Neural cell (in vitro differentiated cells): ENCODE results near the gene UBXN4. TPM values are rescaled to one million over a fixed set of nuclear protein-coding genes. Genes with fewer than 3 reads are reported as not detected.

Experiments
- H2AFZ ChIP-seq: fragments of 200-600, 300-800 bp; sonication (generic), shearing (Covaris generic); 2 replicates; pipeline ENCODE4 v1.6.0; 2014; ENCODE audit warnings: low read depth, mild to moderate bottlenecking, antibody characterized with exemption, low read length, moderate library complexity
- H3F3A ChIP-seq: fragments of 200-600 bp; shearing (Covaris generic); 2 replicates; pipeline ENCODE4 v1.6.1; 2016; ENCODE audit warnings: mild to moderate bottlenecking, moderate library complexity, mixed read lengths, antibody characterized with exemption, low read length; ENCODE audit not compliant: insufficient read depth, poor library complexity, severe bottlenecking
- H3K27ac ChIP-seq: fragments of 200-600, 300-800 bp; sonication (generic), shearing (Covaris generic); 2 replicates; pipeline ENCODE4 v1.5.1; 2014; ENCODE audit warnings: mild to moderate bottlenecking, low read length, moderate library complexity
- H3K27me3 ChIP-seq: fragments of 300-800, 200-600 bp; sonication (generic), shearing (Covaris generic); 2 replicates; pipeline ENCODE4 v1.6.0; 2014; ENCODE audit warnings: mild to moderate bottlenecking, low read depth, low read length, moderate library complexity; ENCODE audit not compliant: insufficient read depth
- H3K36me3 ChIP-seq: fragments of 300-800, 200-600 bp; sonication (generic), shearing (Covaris generic); 2 replicates; pipeline ENCODE4 v1.5.1; 2014; ENCODE audit warnings: mild to moderate bottlenecking, antibody characterized with exemption, low read length, moderate library complexity; ENCODE audit not compliant: insufficient read depth
- H3K4me2 ChIP-seq: fragments of 300-800, 200-600 bp; sonication (generic), shearing (Covaris generic); 2 replicates; pipeline ENCODE4 v1.6.0; 2014; ENCODE audit warnings: mild to moderate bottlenecking, low read length
- H3K4me3 ChIP-seq: fragments of 300-800, 200-600 bp; sonication (generic), shearing (Covaris generic); 2 replicates; pipeline ENCODE4 v1.5.1; 2014; ENCODE audit warnings: mild to moderate bottlenecking, low read length, moderate library complexity
- H3K79me2 ChIP-seq: fragments of 200-600 bp; shearing (Covaris generic); replicated peaks from 2 replicates; pipeline ENCODE4 v1.6.0; 2014; ENCODE audit warnings: mild to moderate bottlenecking, low read length, moderate library complexity; ENCODE audit not compliant: insufficient read depth
- H3K9ac ChIP-seq: fragments of 300-800, 200-600 bp; sonication (generic), shearing (Covaris generic); 2 replicates; pipeline ENCODE4 v1.6.1; 2016; ENCODE audit warnings: mild to moderate bottlenecking, low read length, mixed read lengths
- H3K9me2 ChIP-seq: fragments of 200-600 bp; shearing (Covaris generic); 2 replicates; pipeline ENCODE4 v1.6.1; 2016; ENCODE audit warnings: mild to moderate bottlenecking, low read length, mixed read lengths; ENCODE audit not compliant: insufficient read depth
- H3K9me3 ChIP-seq: fragments of 200-600, 300-800 bp; sonication (generic), shearing (Covaris generic); 2 replicates; pipeline ENCODE4 v1.6.1; 2016; ENCODE audit warnings: mild to moderate bottlenecking, mixed run types, low read length, moderate library complexity, mixed read lengths
- H4K20me1 ChIP-seq: fragments of 200-600 bp; shearing (Covaris generic); 2 replicates; pipeline ENCODE4 v1.6.1; 2016; ENCODE audit warnings: mild to moderate bottlenecking, mixed run types; ENCODE audit not compliant: insufficient read depth
- EP300 ChIP-seq: fragments of 450-650 bp; conservative IDR thresholded peaks from 2 replicates; pipeline ENCODE4 v1.6.1; 2014; ENCODE audit warnings: antibody characterized with exemption, mild to moderate bottlenecking, moderate library complexity; ENCODE audit not compliant: poor library complexity, severe bottlenecking
- EZH2 ChIP-seq: fragments of 200-600, 300-800 bp; shearing (Covaris generic), sonication (generic); IDR thresholded peaks from 2 replicates; pipeline ENCODE4 v1.6.1; 2014; ENCODE audit warnings: antibody characterized with exemption, low read length, borderline replicate concordance, mild to moderate bottlenecking; ENCODE audit not compliant: insufficient read depth, poor library complexity, severe bottlenecking
- MXI1 ChIP-seq: fragments of 450-650 bp; conservative IDR thresholded peaks from 2 replicates; pipeline ENCODE4 v1.6.1; 2014; ENCODE audit warnings: antibody characterized with exemption, mild to moderate bottlenecking; ENCODE audit not compliant: poor library complexity, severe bottlenecking
- POLR2AphosphoS5 ChIP-seq: IDR thresholded peaks from 2 replicates; pipeline ENCODE4 v1.6.1; 2012
- RAD21 ChIP-seq: fragments of 450-650 bp; conservative IDR thresholded peaks from 2 replicates; pipeline ENCODE4 v1.6.1; 2014; ENCODE audit warnings: antibody characterized with exemption, mild to moderate bottlenecking, moderate library complexity
- SMC3 ChIP-seq: fragments of 450-650 bp; conservative IDR thresholded peaks from 2 replicates; pipeline ENCODE4 v1.6.1; 2014; ENCODE audit warnings: antibody characterized with exemption, mild to moderate bottlenecking, moderate library complexity; ENCODE audit not compliant: poor library complexity
- TAF1 ChIP-seq: IDR thresholded peaks from 2 replicates; pipeline ENCODE4 v1.6.1; 2012; ENCODE audit warnings: low read depth
- polyA plus RNA-seq: library from polyadenylated mRNA; depleted of rRNA; stranded (reverse); fragments of >200 nt; gene quantifications from 2 replicates; pipeline ENCODE4 v1.2.3, GENCODE V29; 2014
- TF ChIP-seq, protein P1 (sequence below): IDR thresholded peaks from 2 replicates; pipeline ENCODE4 v1.6.1; 2012; ENCODE audit warnings: borderline replicate concordance
- TF ChIP-seq, protein P2 (sequence below): fragments of 450-650 bp; IDR thresholded peaks from 2 replicates; pipeline ENCODE4 v1.5.1; 2014; ENCODE audit warnings: antibody characterized with exemption, mild to moderate bottlenecking, moderate library complexity; ENCODE audit not compliant: poor library complexity, severe bottlenecking

Gene UBXN4
- polyA plus RNA-seq, 1 donor from 2014 or later, result 158 TPM

DNA sequence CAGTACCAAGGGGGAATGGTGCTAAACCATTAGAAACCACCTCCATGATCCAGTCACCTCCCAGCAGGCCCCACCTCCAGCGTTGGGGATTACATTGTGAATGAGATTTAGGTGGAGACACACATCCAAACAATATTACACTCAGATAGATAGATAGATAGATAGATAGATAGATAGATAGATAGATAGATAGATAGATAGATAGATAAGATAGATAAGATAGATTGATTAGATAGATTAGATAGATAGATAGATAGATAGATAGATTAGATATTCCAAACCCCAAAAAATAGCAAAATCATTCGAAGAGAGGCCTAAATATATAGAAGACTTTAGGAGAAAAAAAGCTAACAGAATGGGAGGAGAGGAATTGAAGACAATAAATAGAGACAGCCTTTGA is 42.8 kb upstream of the UBXN4 start:
- Histone ChIP-seq H3K4me2 (no peak overlapping the region), H3K27ac (no peak overlapping the region), H2AFZ (no peak overlapping the region), H3F3A (no peaks in the 10 kb centered on the region), H3K79me2 (no peaks in the 10 kb centered on the region), H3K27me3 (no peaks in the 10 kb centered on the region), H4K20me1 (no peaks in the 10 kb centered on the region), H3K36me3 (no peaks in the 10 kb centered on the region), H3K4me3 (no peak overlapping the region), H3K9ac (no peak overlapping the region), H3K9me3 (no peaks in the 10 kb centered on the region), H3K9me2 (no peaks in the 10 kb centered on the region)
- no peak for TF ChIP-seq EZH2
- no peak for TF ChIP-seq RAD21
- TF ChIP-seq SMC3, result no peak
- no peak for TF ChIP-seq POLR2AphosphoS5
- no peak for TF ChIP-seq EP300

DNA sequence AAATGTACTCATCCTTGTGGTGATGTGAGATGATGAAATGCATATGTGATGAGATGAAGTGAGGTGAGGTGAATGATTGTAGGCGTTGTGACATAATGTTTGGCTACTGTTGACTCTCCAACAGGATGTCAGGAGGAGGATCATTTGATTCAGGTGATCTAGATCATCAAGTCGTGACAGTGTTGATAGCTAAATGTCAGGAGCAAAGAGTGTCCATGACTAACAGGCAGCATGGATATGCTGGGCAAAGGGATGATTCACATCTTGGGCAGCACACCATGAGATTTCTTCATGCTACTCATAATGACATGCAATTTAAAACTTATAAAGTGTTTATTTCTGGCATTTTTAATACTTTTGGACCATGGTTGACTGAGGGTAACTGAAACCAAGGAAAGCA is 40.2 kb upstream of the UBXN4 start:
- H3F3A ChIP-seq, result no peaks in the 10 kb centered on the region
- no peak overlapping the region for H3K27ac ChIP-seq
- no peaks in the 10 kb centered on the region for H4K20me1 ChIP-seq
- H3K36me3 ChIP-seq, result no peaks in the 10 kb centered on the region
- no peaks in the 10 kb centered on the region for H3K9me2 ChIP-seq
- no peaks in the 10 kb centered on the region for H3K9me3 ChIP-seq
- TF ChIP-seq, protein P1, sequence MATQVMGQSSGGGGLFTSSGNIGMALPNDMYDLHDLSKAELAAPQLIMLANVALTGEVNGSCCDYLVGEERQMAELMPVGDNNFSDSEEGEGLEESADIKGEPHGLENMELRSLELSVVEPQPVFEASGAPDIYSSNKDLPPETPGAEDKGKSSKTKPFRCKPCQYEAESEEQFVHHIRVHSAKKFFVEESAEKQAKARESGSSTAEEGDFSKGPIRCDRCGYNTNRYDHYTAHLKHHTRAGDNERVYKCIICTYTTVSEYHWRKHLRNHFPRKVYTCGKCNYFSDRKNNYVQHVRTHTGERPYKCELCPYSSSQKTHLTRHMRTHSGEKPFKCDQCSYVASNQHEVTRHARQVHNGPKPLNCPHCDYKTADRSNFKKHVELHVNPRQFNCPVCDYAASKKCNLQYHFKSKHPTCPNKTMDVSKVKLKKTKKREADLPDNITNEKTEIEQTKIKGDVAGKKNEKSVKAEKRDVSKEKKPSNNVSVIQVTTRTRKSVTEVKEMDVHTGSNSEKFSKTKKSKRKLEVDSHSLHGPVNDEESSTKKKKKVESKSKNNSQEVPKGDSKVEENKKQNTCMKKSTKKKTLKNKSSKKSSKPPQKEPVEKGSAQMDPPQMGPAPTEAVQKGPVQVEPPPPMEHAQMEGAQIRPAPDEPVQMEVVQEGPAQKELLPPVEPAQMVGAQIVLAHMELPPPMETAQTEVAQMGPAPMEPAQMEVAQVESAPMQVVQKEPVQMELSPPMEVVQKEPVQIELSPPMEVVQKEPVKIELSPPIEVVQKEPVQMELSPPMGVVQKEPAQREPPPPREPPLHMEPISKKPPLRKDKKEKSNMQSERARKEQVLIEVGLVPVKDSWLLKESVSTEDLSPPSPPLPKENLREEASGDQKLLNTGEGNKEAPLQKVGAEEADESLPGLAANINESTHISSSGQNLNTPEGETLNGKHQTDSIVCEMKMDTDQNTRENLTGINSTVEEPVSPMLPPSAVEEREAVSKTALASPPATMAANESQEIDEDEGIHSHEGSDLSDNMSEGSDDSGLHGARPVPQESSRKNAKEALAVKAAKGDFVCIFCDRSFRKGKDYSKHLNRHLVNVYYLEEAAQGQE, result no peak
- TF ChIP-seq SMC3 (no peak), RAD21 (no peak), EZH2 (no peak), POLR2AphosphoS5 (no peak), EP300 (no peak), TAF1 (no peak), MXI1 (no peak)
- TF ChIP-seq, protein P2, sequence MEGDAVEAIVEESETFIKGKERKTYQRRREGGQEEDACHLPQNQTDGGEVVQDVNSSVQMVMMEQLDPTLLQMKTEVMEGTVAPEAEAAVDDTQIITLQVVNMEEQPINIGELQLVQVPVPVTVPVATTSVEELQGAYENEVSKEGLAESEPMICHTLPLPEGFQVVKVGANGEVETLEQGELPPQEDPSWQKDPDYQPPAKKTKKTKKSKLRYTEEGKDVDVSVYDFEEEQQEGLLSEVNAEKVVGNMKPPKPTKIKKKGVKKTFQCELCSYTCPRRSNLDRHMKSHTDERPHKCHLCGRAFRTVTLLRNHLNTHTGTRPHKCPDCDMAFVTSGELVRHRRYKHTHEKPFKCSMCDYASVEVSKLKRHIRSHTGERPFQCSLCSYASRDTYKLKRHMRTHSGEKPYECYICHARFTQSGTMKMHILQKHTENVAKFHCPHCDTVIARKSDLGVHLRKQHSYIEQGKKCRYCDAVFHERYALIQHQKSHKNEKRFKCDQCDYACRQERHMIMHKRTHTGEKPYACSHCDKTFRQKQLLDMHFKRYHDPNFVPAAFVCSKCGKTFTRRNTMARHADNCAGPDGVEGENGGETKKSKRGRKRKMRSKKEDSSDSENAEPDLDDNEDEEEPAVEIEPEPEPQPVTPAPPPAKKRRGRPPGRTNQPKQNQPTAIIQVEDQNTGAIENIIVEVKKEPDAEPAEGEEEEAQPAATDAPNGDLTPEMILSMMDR, result no peak
- no peak overlapping the region for H3K9ac ChIP-seq
- H3K27me3 ChIP-seq, result no peaks in the 10 kb centered on the region
- H3K79me2 ChIP-seq, result no peaks in the 10 kb centered on the region
- H3K4me3 ChIP-seq, result no peak overlapping the region
- H2AFZ ChIP-seq, result no peak overlapping the region
- no peak overlapping the region for H3K4me2 ChIP-seq

DNA sequence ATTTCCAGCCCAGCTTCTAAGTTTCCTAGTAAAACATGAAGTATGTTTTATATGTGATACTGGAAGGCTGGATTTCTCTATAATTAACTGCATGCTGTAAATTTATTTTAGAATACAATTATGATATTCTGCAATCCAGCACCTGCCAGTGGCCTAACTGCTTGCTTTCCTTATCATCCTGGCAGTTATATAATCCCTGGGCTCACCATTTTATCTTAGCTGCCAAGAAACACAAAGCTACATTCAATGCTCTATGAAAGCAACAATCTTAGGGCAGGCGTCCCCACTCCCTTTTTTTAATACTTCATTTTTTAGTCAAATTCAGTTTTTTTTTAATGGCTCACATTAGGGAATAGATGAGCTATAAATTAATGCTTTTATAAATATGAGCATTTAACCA is 38.4 kb upstream of the UBXN4 start:
- no peaks in the 10 kb centered on the region for H3K9me2 ChIP-seq
- no peaks in the 10 kb centered on the region for H3K36me3 ChIP-seq
- H3K4me3 ChIP-seq, result no peak overlapping the region
- no peaks in the 10 kb centered on the region for H3F3A ChIP-seq
- H3K27ac ChIP-seq, result no peak overlapping the region
- H3K4me2 ChIP-seq, result no peak overlapping the region
- no peaks in the 10 kb centered on the region for H3K9me3 ChIP-seq
- TF ChIP-seq TAF1 (no peak), POLR2AphosphoS5 (no peak), EZH2 (no peak), RAD21 (no peak), MXI1 (no peak), SMC3 (no peak), EP300 (no peak)
- TF ChIP-seq, protein P2, result no peak
- TF ChIP-seq, protein P1, result no peak
- H3K27me3 ChIP-seq, result no peaks in the 10 kb centered on the region
- no peak overlapping the region for H2AFZ ChIP-seq
- H3K9ac ChIP-seq, result no peak overlapping the region
- H4K20me1 ChIP-seq, result no peaks in the 10 kb centered on the region
- H3K79me2 ChIP-seq, result no peaks in the 10 kb centered on the region
